Memory B cell (primary cell): Measurements from ENCODE around the gene YIF1A.
"Not testable (repeated sequence)": the region's sequence is repeated elsewhere in the genome, so short reads cannot be mapped to it uniquely, and the experiment has no call there.

Experiments used
- ATAC-seq: fragments of 150-1000 bp; cut with Tn5 transposase; 2 replicates; pipeline ENCODE4 v1.10.0; 2021; ENCODE audit warnings: low read depth, mild to moderate bottlenecking, moderate library complexity
- DNase-seq, 2 donors: peaks; one replicate each; pipeline ENCODE4 v3.0.0; 2022; ENCODE audit warnings: low spot score in 2 of 2
- H3K27ac Mint-ChIP-seq: one replicate; pipeline ENCODE4 v1.8.0; 2022; ENCODE audit warnings: mild to moderate bottlenecking, moderate library complexity, mixed read lengths
- H3K27me3 Mint-ChIP-seq: one replicate; pipeline ENCODE4 v1.8.0; 2022; ENCODE audit warnings: mixed read lengths
- H3K36me3 Mint-ChIP-seq: one replicate; pipeline ENCODE4 v1.8.0; 2022; ENCODE audit warnings: mild to moderate bottlenecking, mixed read lengths
- H3K4me1 Mint-ChIP-seq: one replicate; pipeline ENCODE4 v1.8.0; 2022; ENCODE audit warnings: mixed read lengths
- H3K4me3 Mint-ChIP-seq: one replicate; pipeline ENCODE4 v1.8.0; 2022; ENCODE audit warnings: mild to moderate bottlenecking, moderate library complexity, mixed read lengths
- H3K9me3 Mint-ChIP-seq: one replicate; pipeline ENCODE4 v1.8.0; 2022; ENCODE audit warnings: mixed read lengths

YIF1A gene

GRCh38 chr11:66253081-66253480 lies 35.9 kb downstream of the YIF1A start:
- not testable (repeated sequence) for DNase-seq, H3K9me3 Mint-ChIP-seq, H3K4me3 Mint-ChIP-seq, ATAC-seq, H3K36me3 Mint-ChIP-seq, H3K27me3 Mint-ChIP-seq
- H3K4me1 Mint-ChIP-seq, result peaks cover 13% of the 10 kb centered on the region
- peak overlapping the region; percentile 62 for H3K27ac Mint-ChIP-seq

- DNase-seq (no peak), ATAC-seq (no peak)
- Mint-ChIP-seq H3K4me1 (peaks cover 10% of the 10 kb centered on the region), H3K27me3 (no peaks in the 10 kb centered on the region), H3K9me3 (no peaks in the 10 kb centered on the region), H3K36me3 (peaks cover 8% of the 10 kb centered on the region), H3K4me3 (no peak overlapping the region), H3K27ac (no peak overlapping the region)
Measured at GRCh38 chr11:66251809-66252208, 37.1 kb downstream of the YIF1A start.

- H3K9me3 Mint-ChIP-seq, result no peaks in the 10 kb centered on the region
- no peak overlapping the region for H3K27ac Mint-ChIP-seq
- DNase-seq (no peak), ATAC-seq (no peak)
- H3K27me3 Mint-ChIP-seq, result no peaks in the 10 kb centered on the region
- H3K4me3 Mint-ChIP-seq, result no peak overlapping the region
- H3K36me3 Mint-ChIP-seq, result peaks cover 16% of the 10 kb centered on the region
- peaks cover 7% of the 10 kb centered on the region for H3K4me1 Mint-ChIP-seq
Measured at GRCh38 chr11:66248903-66249302, 40.0 kb downstream of the YIF1A start.

DNA sequence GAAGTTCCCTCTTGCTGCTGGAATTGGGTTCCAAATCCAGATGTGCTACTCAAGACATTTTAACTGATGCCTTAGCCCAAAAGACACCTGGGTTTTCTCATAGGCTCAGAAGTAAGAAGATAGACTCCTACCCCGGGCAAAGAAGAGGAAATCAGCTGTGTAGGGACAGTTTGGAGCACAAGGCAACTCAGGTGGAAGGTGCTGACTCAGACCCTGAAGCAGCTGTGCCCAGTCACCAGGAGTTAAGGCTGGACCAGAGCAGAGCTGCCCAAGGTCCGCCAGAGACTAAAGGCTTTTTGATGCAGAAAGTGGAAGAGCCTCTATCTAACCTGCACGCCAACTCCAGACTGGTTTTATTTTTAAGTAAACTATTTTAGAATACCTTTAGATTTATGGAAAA lies 41.1 kb downstream of the YIF1A start:
- Mint-ChIP-seq H3K4me1 (peaks cover 7% of the 10 kb centered on the region), H3K4me3 (no peak overlapping the region), H3K27ac (no peak overlapping the region), H3K36me3 (peaks cover 19% of the 10 kb centered on the region), H3K9me3 (no peaks in the 10 kb centered on the region), H3K27me3 (no peaks in the 10 kb centered on the region)
- DNase-seq (no peak), ATAC-seq (no peak)

- no peaks in the 10 kb centered on the region for H3K27me3 Mint-ChIP-seq
- DNase-seq, result no peak
- H3K4me1 Mint-ChIP-seq, result peaks cover 7% of the 10 kb centered on the region
- ATAC-seq, result no peak
- H3K9me3 Mint-ChIP-seq, result no peaks in the 10 kb centered on the region
- H3K4me3 Mint-ChIP-seq, result no peak overlapping the region
- H3K27ac Mint-ChIP-seq, result no peak overlapping the region
- H3K36me3 Mint-ChIP-seq, result peaks cover 21% of the 10 kb centered on the region
Measured at GRCh38 chr11:66247295-66247694, 41.6 kb downstream of the YIF1A start.

DNA sequence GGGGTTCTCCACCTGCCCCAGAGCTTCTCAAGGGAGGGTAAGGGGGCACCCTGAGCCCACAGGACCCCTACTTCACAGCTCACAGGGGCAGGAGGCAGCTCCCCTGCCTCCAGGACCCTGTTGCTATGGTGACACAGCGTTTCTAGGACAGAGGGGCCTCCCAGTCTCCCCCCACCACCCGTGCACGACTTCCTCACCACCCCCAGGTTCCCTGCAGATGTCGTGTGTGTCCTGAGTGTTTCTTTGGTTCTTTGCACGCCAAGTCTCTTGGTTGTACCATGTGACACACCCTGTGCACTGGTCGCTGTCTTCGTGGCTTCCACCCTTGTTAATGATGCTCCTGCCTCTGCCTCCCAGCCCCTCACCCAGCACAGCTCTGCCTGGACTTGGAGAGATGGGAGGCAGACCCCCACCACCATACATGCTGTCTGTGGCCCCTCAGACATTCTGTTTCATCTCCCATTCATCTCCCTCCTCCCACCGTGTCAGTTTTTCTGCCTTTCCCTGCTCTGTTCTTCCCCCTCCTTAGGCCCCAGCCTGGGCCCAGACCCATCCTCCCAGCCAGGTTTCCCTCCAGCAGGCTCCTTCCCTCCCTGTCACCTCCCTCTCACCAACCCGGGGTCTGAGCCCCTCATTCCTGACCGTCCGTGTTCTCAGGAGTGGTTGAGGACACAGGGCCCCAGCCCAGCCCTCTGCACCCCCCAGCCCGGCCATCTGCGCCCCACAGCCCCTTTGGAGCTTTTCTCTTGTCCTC lies 45.0 kb downstream of the YIF1A start:
- H3K27me3 Mint-ChIP-seq, result no peaks in the 10 kb centered on the region
- H3K27ac Mint-ChIP-seq, result peak overlapping the region; percentile 89
- no peaks in the 10 kb centered on the region for H3K4me1 Mint-ChIP-seq
- no peak overlapping the region for H3K4me3 Mint-ChIP-seq
- DNase-seq, result no peak
- no peak for ATAC-seq
- H3K36me3 Mint-ChIP-seq, result peaks cover 16% of the 10 kb centered on the region
- H3K9me3 Mint-ChIP-seq, result no peaks in the 10 kb centered on the region

DNA sequence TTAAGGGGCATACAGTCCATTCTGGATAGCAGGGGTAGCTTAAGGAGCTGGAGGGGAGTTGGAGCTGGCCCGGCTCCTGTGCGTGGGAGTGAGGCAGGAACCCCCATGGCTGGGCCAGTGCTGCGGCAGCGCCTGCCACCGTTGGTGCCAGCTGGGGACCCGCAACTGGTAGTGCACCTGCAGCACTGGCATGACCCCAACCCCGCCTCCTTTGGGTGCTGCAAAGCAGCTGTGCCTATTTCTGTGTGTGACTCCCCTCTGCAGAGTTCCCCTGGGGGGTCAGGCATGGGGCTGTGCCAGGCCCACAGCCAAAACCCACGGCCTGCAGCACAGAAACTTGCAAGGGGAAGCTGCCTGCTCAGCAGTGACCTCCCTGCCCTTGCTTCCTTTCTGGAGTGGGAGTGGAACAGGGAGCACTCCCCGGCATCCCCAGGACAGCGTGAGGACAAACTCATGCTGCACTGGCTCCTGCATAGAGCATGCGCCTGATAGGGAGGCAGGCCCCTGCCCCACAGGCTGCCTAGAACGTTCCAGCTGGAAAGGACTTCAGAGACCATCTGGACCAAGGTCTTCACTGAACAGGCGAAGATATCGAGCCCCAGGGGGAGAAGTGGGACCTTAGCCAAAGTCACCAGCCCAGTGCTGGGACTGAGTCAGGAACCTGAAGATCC lies 46.7 kb downstream of the YIF1A start:
- peaks cover 16% of the 10 kb centered on the region for H3K36me3 Mint-ChIP-seq

GRCh38 chr11:66240781-66241136 lies 48.2 kb downstream of the YIF1A start:
- Mint-ChIP-seq H3K27ac (no peak overlapping the region), H3K27me3 (no peaks in the 10 kb centered on the region), H3K4me1 (no peaks in the 10 kb centered on the region), H3K9me3 (no peaks in the 10 kb centered on the region), H3K36me3 (peaks cover 17% of the 10 kb centered on the region), H3K4me3 (no peak overlapping the region)
- DNase-seq (no peak), ATAC-seq (no peak)

More for the DNA sequence above, 46.7 kb downstream of the YIF1A start:
- Mint-ChIP-seq H3K27me3 (no peaks in the 10 kb centered on the region), H3K27ac (peak overlapping the region; percentile 81), H3K4me3 (no peak overlapping the region), H3K9me3 (no peaks in the 10 kb centered on the region), H3K4me1 (no peaks in the 10 kb centered on the region)
- ATAC-seq (no peak), DNase-seq (no peak)

DNA sequence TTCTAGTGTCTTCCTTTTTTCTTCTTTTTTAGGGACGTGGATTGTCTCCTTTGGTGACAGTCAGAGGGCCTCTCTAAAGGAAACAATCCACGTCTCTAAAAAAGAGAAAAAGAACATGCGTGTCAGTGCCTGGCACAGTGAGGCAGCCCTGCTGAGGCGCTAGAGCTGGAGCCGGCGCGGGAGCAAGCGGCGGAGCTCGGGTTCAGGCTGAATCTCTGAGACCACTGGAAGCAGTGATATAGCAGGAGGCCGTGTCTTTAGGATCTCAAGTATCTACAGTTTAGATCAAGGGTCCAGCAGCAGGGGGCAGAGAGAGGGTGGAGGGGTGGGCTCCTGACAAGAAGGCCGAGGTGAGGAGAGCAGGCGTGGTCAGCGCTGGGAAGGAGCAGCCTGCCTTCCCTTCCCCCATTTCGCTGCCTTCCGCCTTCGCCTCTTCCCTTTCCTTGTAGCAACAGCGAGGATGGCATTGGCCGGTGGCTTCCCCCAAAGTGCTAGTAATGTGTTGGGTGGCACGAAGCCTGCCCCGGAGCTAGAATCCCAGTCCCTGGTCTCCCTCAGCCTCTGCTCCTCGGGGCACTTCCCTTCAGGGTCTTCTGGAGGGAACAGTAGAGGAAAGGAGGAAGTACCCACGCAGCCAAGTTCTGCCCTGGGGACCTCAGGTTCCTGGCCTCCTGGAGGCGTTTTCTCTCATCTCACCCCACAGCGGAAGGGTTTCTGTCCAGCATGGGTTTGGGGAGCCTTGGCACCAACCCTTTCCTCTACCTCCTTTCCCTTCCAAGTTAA lies 48.8 kb downstream of the YIF1A start:
- Mint-ChIP-seq H3K9me3 (no peaks in the 10 kb centered on the region), H3K36me3 (peaks cover 22% of the 10 kb centered on the region)
- no peak for ATAC-seq

DNA sequence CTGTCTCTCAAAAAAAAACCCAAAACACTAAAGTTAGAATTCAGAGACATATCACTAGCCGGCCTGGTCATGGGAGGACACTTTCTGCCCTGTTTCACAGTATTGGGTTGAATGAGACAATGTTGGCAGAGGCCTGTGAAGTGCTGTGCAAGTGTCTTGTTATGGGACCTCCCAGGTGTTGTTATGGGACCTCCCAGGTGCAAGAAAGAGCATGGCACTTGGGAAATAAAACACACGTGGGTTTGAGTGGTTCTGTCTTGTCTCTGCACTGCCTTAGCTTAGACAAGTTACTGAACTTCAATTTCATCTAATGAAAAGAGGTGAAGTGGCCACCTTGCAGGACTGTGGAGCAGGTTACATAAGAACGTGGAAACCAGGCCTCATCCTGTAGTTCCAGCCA lies 49.4 kb downstream of the YIF1A start:
- H3K9me3 Mint-ChIP-seq, result no peaks in the 10 kb centered on the region
- no peaks in the 10 kb centered on the region for H3K4me1 Mint-ChIP-seq
- H3K27ac Mint-ChIP-seq, result no peak overlapping the region
- H3K4me3 Mint-ChIP-seq, result no peak overlapping the region
- ATAC-seq (no peak), DNase-seq (no peak)
- no peaks in the 10 kb centered on the region for H3K27me3 Mint-ChIP-seq
- H3K36me3 Mint-ChIP-seq, result peaks cover 22% of the 10 kb centered on the region

More for the DNA sequence above, 48.8 kb downstream of the YIF1A start:
- Mint-ChIP-seq H3K4me3 (no peak overlapping the region), H3K27ac (no peak overlapping the region), H3K27me3 (no peaks in the 10 kb centered on the region), H3K4me1 (no peaks in the 10 kb centered on the region)
- DNase-seq, result no peak

DNA sequence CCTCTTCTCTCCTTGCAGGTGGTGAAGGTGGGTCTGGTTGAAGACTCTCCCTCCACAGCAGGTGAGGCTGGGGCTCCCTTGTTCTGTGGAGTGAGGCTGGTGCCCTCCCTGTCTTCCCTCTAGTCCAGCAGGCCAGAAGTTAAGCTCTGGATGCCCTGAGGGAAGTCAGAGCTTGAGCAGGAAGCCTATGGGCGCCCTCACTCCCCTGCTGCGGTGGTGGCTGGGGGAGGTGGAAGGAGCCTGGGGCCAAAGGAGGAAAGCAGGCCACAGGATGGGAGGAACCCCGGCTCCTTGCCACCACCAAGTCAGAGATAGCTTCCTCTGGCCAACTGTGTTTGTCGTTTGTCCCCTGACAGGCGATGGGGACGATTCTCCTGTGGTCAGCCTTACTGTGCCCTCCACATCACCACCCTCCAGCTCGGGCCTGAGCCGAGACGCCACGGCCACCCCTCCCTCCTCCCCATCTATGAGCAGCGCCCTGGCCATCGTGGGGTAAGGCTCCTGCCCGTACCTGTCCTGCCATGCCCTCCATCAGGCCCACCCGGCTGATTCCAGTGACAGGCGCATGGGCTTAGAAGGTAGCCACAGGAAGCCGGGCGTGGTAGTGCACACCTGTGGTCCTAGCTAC lies 50.0 kb downstream of the YIF1A start:
- H3K4me3 Mint-ChIP-seq, result no peak overlapping the region
- H3K27me3 Mint-ChIP-seq, result no peaks in the 10 kb centered on the region
- DNase-seq, result no peak
- no peaks in the 10 kb centered on the region for H3K9me3 Mint-ChIP-seq
- no peaks in the 10 kb centered on the region for H3K4me1 Mint-ChIP-seq
- peaks cover 20% of the 10 kb centered on the region for H3K36me3 Mint-ChIP-seq
- ATAC-seq, result no peak
- peak overlapping the region; percentile 47 for H3K27ac Mint-ChIP-seq

DNA sequence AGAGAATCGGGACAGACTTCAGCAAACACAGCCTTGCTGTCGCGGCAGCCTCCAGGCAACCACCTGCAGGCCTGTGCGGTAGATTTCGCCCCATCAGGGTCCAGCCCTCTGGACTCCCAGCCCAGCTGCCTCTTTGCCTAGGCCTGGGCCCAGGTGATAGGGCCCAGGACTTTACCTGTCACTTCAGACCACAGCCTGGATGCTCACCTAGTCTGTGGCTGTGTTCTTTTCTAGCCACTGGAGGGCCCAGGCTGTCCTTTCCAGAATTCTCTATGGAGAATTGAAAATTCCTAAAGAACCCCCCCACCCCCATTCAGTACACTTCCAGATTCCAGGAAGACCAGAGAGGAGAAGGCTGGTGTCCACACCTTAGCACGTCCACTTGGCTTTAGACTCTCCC lies 51.1 kb downstream of the YIF1A start:
- H3K36me3 Mint-ChIP-seq, result peaks cover 26% of the 10 kb centered on the region
- no peak overlapping the region for H3K27ac Mint-ChIP-seq
- ATAC-seq (no peak), DNase-seq (no peak)
- no peaks in the 10 kb centered on the region for H3K27me3 Mint-ChIP-seq
- no peaks in the 10 kb centered on the region for H3K9me3 Mint-ChIP-seq
- H3K4me1 Mint-ChIP-seq, result no peaks in the 10 kb centered on the region
- H3K4me3 Mint-ChIP-seq, result no peak overlapping the region

GRCh38 chr11:66235141-66235540 lies 53.8 kb downstream of the YIF1A start:
- ATAC-seq (no peak), DNase-seq (no peak)
- Mint-ChIP-seq H3K9me3 (no peaks in the 10 kb centered on the region), H3K27ac (no peak overlapping the region), H3K4me3 (no peak overlapping the region), H3K4me1 (no peaks in the 10 kb centered on the region), H3K27me3 (no peaks in the 10 kb centered on the region), H3K36me3 (peaks cover 34% of the 10 kb centered on the region)
